ENCODE measurements around the gene WDR1. TPM values are rescaled to one million over a fixed set of nuclear protein-coding genes. Genes with fewer than 3 reads are reported as not detected.

The WDR1 gene
- total RNA-seq, 1 experiment from 2014 or later = 223 TPM

- TF ChIP-seq ZBTB33 (IDR thresholded peaks at IDR 0.05; ENCODE audit: extremely low read depth, insufficient replicate concordance, low read length) = no peak
These were observed 39.5 kb downstream of the WDR1 start (continued) for GRCh38 chr4:10077076-10077475.

- no peaks in the 10 kb centered on the region for H3K9me3 ChIP-seq (ENCODE audit: control insufficient read depth in 1 of 2, insufficient read depth in 1 of 2, low read depth in 1 of 2, low read length in 2 of 2)
- no peak overlapping the region for H3K4me3 ChIP-seq (replicated peaks in 1 of 2; ENCODE audit: low read depth in 1 of 2, low read length in 2 of 2)
- TF ChIP-seq FOSL1 (IDR thresholded peaks at IDR 0.05; ENCODE audit: low read depth) (no peak), RAD21 (IDR thresholded peaks at IDR 0.05; ENCODE audit: low read depth) (no peak), REST (IDR thresholded peaks at IDR 0.05; ENCODE audit: low read depth) (no peak)
- H3K4me2 ChIP-seq (ENCODE audit: low read length) = no peak overlapping the region
- DNase-seq (ENCODE audit: low read depth, low spot score) (no peak), ATAC-seq (no peak)
- H4K20me1 ChIP-seq (ENCODE audit: insufficient read depth) = no peaks in the 10 kb centered on the region
- BruUV-seq (replicated peaks) = no TSS peak
- intact Hi-C loops (cut with micrococcal nuclease) = no loop called here
- no peaks in the 10 kb centered on the region for H3K27me3 ChIP-seq (ENCODE audit: insufficient read depth, low read length)
- no peaks in the 10 kb centered on the region for H3K4me1 ChIP-seq (ENCODE audit: control insufficient read depth in 1 of 2, insufficient read depth in 2 of 2, low read length in 2 of 2)
- no peak overlapping the region for H3K27ac ChIP-seq (ENCODE audit: low read depth, low read length)
- ChIA-PET POLR2A (no interaction called here), RAD21 (ENCODE audit: low non-redundant PET in 1 of 2, low total read pairs in 2 of 2, uncharacterized antibody in 2 of 2, unreplicated experiment in 2 of 2) (no interaction called here), CTCF (no interaction called here)
- H2AFZ ChIP-seq (ENCODE audit: low read depth, low read length, poor library complexity, severe bottlenecking) = no peak overlapping the region
- H3K9me2 ChIP-seq (ENCODE audit: insufficient read depth) = no peaks in the 10 kb centered on the region
- H3K36me3 ChIP-seq (ENCODE audit: control insufficient read depth in 1 of 2, insufficient read depth in 2 of 2, low read length in 2 of 2) = peaks cover 47 to 58% of the 10 kb centered on the region in 2 experiments; a peak in 3 of 4 replicates
- no peak overlapping the region for H3K9ac ChIP-seq (ENCODE audit: low read length)
- H3K79me2 ChIP-seq (ENCODE audit: insufficient read depth, low read length) = no peaks in the 10 kb centered on the region
These were observed 40.6 kb downstream of the WDR1 start for GRCh38 chr4:10075953-10076391.
